Activated CD4-positive, alpha-beta memory T cell treated with anti-CD3 and anti-CD28 coated beads for 36 hours (primary cell): Measurements from ENCODE around the gene H2BK1. TPM values are rescaled to one million over a fixed set of nuclear protein-coding genes. Genes with fewer than 3 reads are reported as not detected.

Experiments
- CTCF ChIA-PET: fragments of 350-600 bp; sonication (Branson Sonifier 250); formaldehyde crosslinking; loops from one replicate; lab custom pipeline; 2021; ENCODE audit warnings: antibody characterized with exemption, inconsistent platforms; lab: Charles Lee
- POLR2A ChIA-PET: fragments of 350-600 bp; sonication (Branson Sonifier 250); formaldehyde crosslinking; loops from one replicate; lab custom pipeline; 2021; ENCODE audit warnings: antibody characterized with exemption; lab: Charles Lee
- DNase-seq: peaks from one replicate; pipeline ENCODE4 v3.0.0-alpha.2; 2020
- H3K27ac Mint-ChIP-seq: one replicate; pipeline ENCODE4 v1.8.0; 2021; ENCODE audit warnings: mixed read lengths
- H3K27me3 Mint-ChIP-seq: one replicate; pipeline ENCODE4 v1.8.0; 2021; ENCODE audit warnings: mixed read lengths
- H3K36me3 Mint-ChIP-seq: one replicate; pipeline ENCODE4 v1.8.0; 2021; ENCODE audit warnings: mixed read lengths
- H3K4me1 Mint-ChIP-seq: one replicate; pipeline ENCODE4 v1.8.0; 2021; ENCODE audit warnings: low read depth, mixed read lengths
- H3K4me3 Mint-ChIP-seq: one replicate; pipeline ENCODE4 v1.8.0; 2021; ENCODE audit warnings: mild to moderate bottlenecking, mixed read lengths
- H3K9me3 Mint-ChIP-seq: one replicate; pipeline ENCODE4 v1.8.0; 2021; ENCODE audit warnings: mixed read lengths
- intact Hi-C: fragments of 100-400 bp; cut with micrococcal nuclease; formaldehyde crosslinking; loops from one replicate; pipeline ENCODE4 v1.15.1; 2023
- total RNA-seq, 2 experiments: library from RNA; stranded (reverse); gene quantifications; one replicate each; pipeline ENCODE4 v1.2.3, GENCODE V29; 2021

H2BK1 gene
- total RNA-seq, 2 experiments from 2014 or later: not detected

GRCh38 chr7:151197932-151198331 lies 12.4 kb downstream of the H2BK1 start:
- DNase-seq: no peak
- CTCF ChIA-PET: no interaction called here
- intact Hi-C loops: no loop called here
- H3K9me3 Mint-ChIP-seq: no peaks in the 10 kb centered on the region
- peaks cover 2% of the 10 kb centered on the region for H3K27me3 Mint-ChIP-seq
- no peaks in the 10 kb centered on the region for H3K4me1 Mint-ChIP-seq
- POLR2A ChIA-PET: no interaction called here
- H3K27ac Mint-ChIP-seq: no peak overlapping the region
- no peaks in the 10 kb centered on the region for H3K36me3 Mint-ChIP-seq
- H3K4me3 Mint-ChIP-seq: no peak overlapping the region

- DNase-seq: no peak
- ChIA-PET CTCF (no interaction called here), POLR2A (no interaction called here)
- no peaks in the 10 kb centered on the region for H3K9me3 Mint-ChIP-seq
- no peak overlapping the region for H3K27ac Mint-ChIP-seq
- no peaks in the 10 kb centered on the region for H3K36me3 Mint-ChIP-seq
- intact Hi-C loops: no loop called here
- H3K4me1 Mint-ChIP-seq: no peaks in the 10 kb centered on the region
- no peak overlapping the region for H3K4me3 Mint-ChIP-seq
- peaks cover 2% of the 10 kb centered on the region for H3K27me3 Mint-ChIP-seq
Observed at GRCh38 chr7:151195616-151196450, 14.5 kb downstream of the H2BK1 start.

- CTCF ChIA-PET: interaction anchor here (1.3 kb wide), 1 partner anchor 70 kb away, joined by 3 read pairs; no protein-coding TSS in a partner anchor
Observed at GRCh38 chr7:151194188-151194587, 16.1 kb downstream of the H2BK1 start.

GRCh38 chr7:151193203-151193978 lies 16.9 kb downstream of the H2BK1 start:
- CTCF ChIA-PET: no interaction called here
- Mint-ChIP-seq H3K27ac (no peak overlapping the region), H3K4me3 (no peak overlapping the region), H3K27me3 (peaks cover 2% of the 10 kb centered on the region), H3K4me1 (no peaks in the 10 kb centered on the region), H3K36me3 (no peaks in the 10 kb centered on the region), H3K9me3 (no peaks in the 10 kb centered on the region)
- intact Hi-C loops: no loop called here
- POLR2A ChIA-PET: no interaction called here
- DNase-seq: no peak

More at GRCh38 chr7:151194188-151194587, 16.1 kb downstream of the H2BK1 start:
- Mint-ChIP-seq H3K27ac (no peak overlapping the region), H3K4me3 (no peak overlapping the region), H3K27me3 (peaks cover 2% of the 10 kb centered on the region), H3K9me3 (no peaks in the 10 kb centered on the region), H3K36me3 (no peaks in the 10 kb centered on the region), H3K4me1 (no peaks in the 10 kb centered on the region)
- intact Hi-C loops: no loop called here
- no peak for DNase-seq
- POLR2A ChIA-PET: no interaction called here

GRCh38 chr7:151192002-151192539 lies 18.2 kb downstream of the H2BK1 start:
- peaks cover 2% of the 10 kb centered on the region for H3K27me3 Mint-ChIP-seq
- no peaks in the 10 kb centered on the region for H3K9me3 Mint-ChIP-seq
- DNase-seq: no peak
- ChIA-PET CTCF (no interaction called here), POLR2A (interaction anchor here (0.6 kb wide), 1 partner anchor 87 kb away, joined by 4 read pairs; no protein-coding TSS in a partner anchor)
- H3K27ac Mint-ChIP-seq: no peak overlapping the region
- intact Hi-C loops: no loop called here
- H3K36me3 Mint-ChIP-seq: no peaks in the 10 kb centered on the region
- H3K4me3 Mint-ChIP-seq: no peak overlapping the region
- H3K4me1 Mint-ChIP-seq: no peaks in the 10 kb centered on the region

GRCh38 chr7:151191544-151191943 lies 18.7 kb downstream of the H2BK1 start:
- intact Hi-C loops: no loop called here

GRCh38 chr7:151189038-151189437 lies 21.2 kb downstream of the H2BK1 start:
- DNase-seq: no peak
- CTCF ChIA-PET: no interaction called here
- H3K27me3 Mint-ChIP-seq: no peaks in the 10 kb centered on the region
- H3K27ac Mint-ChIP-seq: no peak overlapping the region
- intact Hi-C loops: no loop called here
- no peaks in the 10 kb centered on the region for H3K9me3 Mint-ChIP-seq
- POLR2A ChIA-PET: no interaction called here
- no peak overlapping the region for H3K4me3 Mint-ChIP-seq
- H3K36me3 Mint-ChIP-seq: no peaks in the 10 kb centered on the region
- H3K4me1 Mint-ChIP-seq: no peaks in the 10 kb centered on the region

More at GRCh38 chr7:151191544-151191943, 18.7 kb downstream of the H2BK1 start:
- Mint-ChIP-seq H3K9me3 (no peaks in the 10 kb centered on the region), H3K4me1 (no peaks in the 10 kb centered on the region), H3K27me3 (peaks cover 2% of the 10 kb centered on the region), H3K36me3 (no peaks in the 10 kb centered on the region), H3K4me3 (no peak overlapping the region), H3K27ac (no peak overlapping the region)
- ChIA-PET CTCF (no interaction called here), POLR2A (interaction anchor here (0.6 kb wide), 1 partner anchor 88 kb away, joined by 4 read pairs; no protein-coding TSS in a partner anchor)
- no peak for DNase-seq

- intact Hi-C loops: no loop called here
- CTCF ChIA-PET: interaction anchor here (0.9 kb wide), 1 partner anchor 64 kb away, joined by 3 read pairs; no protein-coding TSS in a partner anchor
- POLR2A ChIA-PET: no interaction called here
Observed at GRCh38 chr7:151188252-151188542, 22.1 kb downstream of the H2BK1 start.

GRCh38 chr7:151187409-151188251 lies 22.7 kb downstream of the H2BK1 start:
- ChIA-PET POLR2A (no interaction called here), CTCF (interaction anchor here (0.9 kb wide), 1 partner anchor 64 kb away, joined by 3 read pairs; no protein-coding TSS in a partner anchor)
- H3K27ac Mint-ChIP-seq: no peak overlapping the region
- no peak for DNase-seq
- H3K4me3 Mint-ChIP-seq: no peak overlapping the region
- no peaks in the 10 kb centered on the region for H3K4me1 Mint-ChIP-seq
- intact Hi-C loops: no loop called here
- H3K36me3 Mint-ChIP-seq: no peaks in the 10 kb centered on the region
- H3K9me3 Mint-ChIP-seq: no peaks in the 10 kb centered on the region
- no peaks in the 10 kb centered on the region for H3K27me3 Mint-ChIP-seq

More at GRCh38 chr7:151188252-151188542, 22.1 kb downstream of the H2BK1 start:
- no peaks in the 10 kb centered on the region for H3K36me3 Mint-ChIP-seq
- H3K27ac Mint-ChIP-seq: no peak overlapping the region
- H3K4me1 Mint-ChIP-seq: no peaks in the 10 kb centered on the region
- DNase-seq: no peak
- no peaks in the 10 kb centered on the region for H3K9me3 Mint-ChIP-seq
- H3K27me3 Mint-ChIP-seq: no peaks in the 10 kb centered on the region
- no peak overlapping the region for H3K4me3 Mint-ChIP-seq

- Mint-ChIP-seq H3K9me3 (no peaks in the 10 kb centered on the region), H3K4me3 (no peak within 1 kb of the TSS), H3K27me3 (peaks cover 3% of the 10 kb centered on the region), H3K4me1 (no peaks in the 10 kb centered on the region), H3K27ac (no peak within 1 kb of the TSS), H3K36me3 (no peaks in the 10 kb centered on the region)
- ChIA-PET POLR2A (no interaction called here), CTCF (no interaction called here)
- no peak for DNase-seq
- intact Hi-C loops: no loop called here
Observed at GRCh38 chr7:151186640-151187408, 23.5 kb downstream of the H2BK1 start, which contains the start of gene ASB10. Gene ASB10 (minus strand): TSS chr7:151187250. CDS start chr7:151187130, 120 bp downstream.
